ENCODE data around the gene DIPK1A.

GRCh38 chr1:92937731-92938130 is 23.5 kb downstream of the DIPK1A start:
- no peak for TF ChIP-seq POLR2A (IDR thresholded peaks at IDR 0.05)
- TF ChIP-seq, protein P1, sequence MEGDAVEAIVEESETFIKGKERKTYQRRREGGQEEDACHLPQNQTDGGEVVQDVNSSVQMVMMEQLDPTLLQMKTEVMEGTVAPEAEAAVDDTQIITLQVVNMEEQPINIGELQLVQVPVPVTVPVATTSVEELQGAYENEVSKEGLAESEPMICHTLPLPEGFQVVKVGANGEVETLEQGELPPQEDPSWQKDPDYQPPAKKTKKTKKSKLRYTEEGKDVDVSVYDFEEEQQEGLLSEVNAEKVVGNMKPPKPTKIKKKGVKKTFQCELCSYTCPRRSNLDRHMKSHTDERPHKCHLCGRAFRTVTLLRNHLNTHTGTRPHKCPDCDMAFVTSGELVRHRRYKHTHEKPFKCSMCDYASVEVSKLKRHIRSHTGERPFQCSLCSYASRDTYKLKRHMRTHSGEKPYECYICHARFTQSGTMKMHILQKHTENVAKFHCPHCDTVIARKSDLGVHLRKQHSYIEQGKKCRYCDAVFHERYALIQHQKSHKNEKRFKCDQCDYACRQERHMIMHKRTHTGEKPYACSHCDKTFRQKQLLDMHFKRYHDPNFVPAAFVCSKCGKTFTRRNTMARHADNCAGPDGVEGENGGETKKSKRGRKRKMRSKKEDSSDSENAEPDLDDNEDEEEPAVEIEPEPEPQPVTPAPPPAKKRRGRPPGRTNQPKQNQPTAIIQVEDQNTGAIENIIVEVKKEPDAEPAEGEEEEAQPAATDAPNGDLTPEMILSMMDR (IDR thresholded peaks at IDR 0.05): no peak
